Measurements from ENCODE around the gene TBX20.
"Not testable (repeated sequence)": the region's sequence is repeated elsewhere in the genome, so short reads cannot be mapped to it uniquely, and the experiment has no call there.

The TBX20 gene

DNA sequence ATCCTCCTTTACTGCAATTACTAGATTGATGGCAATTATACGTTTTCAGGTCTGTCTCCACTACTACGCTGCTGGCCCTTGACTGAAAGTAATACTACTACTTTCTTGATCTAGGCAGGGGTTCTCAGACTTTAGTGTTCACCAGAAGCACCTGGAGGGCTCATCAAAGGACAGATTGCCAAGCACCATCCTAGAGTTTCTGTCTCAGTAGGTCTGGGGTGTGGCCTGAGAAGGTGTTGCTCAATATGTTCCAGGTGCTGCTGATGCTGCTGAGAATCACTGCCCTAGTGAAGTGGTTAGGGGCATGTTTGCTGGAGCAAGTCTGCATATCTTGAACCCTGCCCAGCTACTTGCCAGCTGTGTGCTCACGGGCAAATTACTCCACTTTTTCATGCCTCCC is 37.9 kb downstream of the TBX20 start:
- FAIRE-seq: not testable (repeated sequence)

DNA sequence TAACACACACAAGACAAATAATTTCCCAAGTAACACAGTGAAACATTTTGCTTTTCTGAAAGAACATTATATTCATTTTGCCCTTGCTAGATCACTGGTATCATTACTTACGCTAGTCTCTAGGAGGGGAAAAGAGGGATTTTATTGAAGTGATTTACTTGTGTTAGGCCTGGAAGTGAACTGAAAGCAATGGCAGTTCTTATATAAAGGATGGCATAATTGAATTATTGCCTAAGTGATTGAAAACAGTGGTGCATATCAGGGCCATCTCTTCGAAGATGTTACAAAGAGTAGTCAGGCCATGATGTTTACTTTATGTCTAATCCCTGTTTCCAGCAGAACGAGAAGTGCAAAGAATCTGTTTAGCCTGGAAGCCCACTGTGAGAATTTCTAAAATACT is 38.8 kb downstream of the TBX20 start:
- FAIRE-seq: not testable (repeated sequence)

DNA sequence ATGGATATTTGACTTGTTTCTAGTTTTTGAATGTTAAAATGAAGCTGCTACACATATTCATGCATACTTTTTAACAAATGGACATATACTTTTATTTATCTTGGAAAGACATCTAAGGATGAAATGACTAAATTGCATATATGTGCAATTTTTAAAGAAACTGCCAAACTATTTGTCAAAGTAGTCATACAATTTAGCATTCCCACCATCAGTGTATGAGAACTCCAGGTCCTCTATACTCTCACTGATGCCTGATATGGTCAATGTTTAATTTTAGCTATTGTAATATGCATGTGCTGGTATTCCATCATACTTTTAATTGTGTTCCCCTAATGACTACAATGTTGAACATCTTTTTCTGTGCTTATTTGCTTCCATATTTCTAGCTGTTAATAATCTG is 47.0 kb downstream of the TBX20 start:
- FAIRE-seq: not testable (repeated sequence)

DNA sequence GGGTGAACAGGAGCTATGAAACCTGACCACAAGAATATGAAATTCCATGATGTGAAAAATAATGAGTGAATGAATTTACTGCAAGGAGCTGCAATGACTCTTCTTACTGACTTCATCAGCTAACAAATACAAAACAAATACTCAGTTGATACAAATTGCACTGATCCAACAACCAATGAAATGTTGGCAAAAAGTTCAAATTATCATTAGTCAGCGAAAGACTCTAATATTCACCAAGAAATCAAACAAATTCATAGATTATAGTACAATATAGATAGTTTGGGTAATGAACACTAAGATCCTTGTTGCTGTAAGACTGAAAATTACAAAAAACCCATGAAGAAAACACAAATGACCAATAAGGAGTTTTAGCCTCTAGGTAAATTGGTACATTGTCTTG is 49.0 kb downstream of the TBX20 start:
- not testable (repeated sequence) for FAIRE-seq

DNA sequence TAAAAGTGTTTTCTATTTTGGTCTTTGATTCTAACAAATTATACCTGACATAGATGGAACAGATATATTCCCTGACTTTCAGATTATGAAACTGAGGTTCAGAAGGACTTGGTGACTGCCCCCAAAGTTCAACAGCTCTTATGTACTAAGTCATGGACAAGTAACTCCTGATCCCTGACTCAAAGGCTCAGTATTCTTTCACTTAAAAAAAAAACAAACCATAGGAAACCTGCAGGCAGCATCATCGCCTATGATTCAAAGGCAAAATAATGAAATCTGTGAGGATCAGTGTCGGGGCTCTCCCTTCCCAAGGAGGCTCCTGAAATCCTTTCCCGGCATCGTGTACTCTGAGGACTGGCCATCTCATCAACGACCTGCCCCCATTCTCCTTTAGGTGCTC is 49.9 kb downstream of the TBX20 start:
- FAIRE-seq: not testable (repeated sequence)

DNA sequence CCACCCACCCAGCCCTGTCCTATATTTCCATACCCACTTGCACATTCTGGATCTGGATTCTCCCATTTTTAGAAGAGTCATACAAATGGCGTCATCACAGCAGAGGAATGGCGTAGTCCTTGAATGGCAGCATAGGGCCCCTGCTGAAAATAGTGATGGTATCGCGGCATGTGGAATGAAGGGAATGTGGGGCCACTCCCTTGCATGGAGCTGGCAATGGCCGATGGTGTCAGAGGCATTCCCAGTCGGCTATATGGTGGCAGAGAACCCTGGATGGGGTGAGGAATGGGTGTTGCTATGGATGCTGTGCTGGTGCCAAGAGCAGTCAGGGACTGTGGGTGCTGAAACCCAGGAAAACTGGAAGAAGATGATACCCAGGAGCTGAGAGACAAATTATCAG is 51.5 kb downstream of the TBX20 start:
- not testable (repeated sequence) for FAIRE-seq

DNA sequence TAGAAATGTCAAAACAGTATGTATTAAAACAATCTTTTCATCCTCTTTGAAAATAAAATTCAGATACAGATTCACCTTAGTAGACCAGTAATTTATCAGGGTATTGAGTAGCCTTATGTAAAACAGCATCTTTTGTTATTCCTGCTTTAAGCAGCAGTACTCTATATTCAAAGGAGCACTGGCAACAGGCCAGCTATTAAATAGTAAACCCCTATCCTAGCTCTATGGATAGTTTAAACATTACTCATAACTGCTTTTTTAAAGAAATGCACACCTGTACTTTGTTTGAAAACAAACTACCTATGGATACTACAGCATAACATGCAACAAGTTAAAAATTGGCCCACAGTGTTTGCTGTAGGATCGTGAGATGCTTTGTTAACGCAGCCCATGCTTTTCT is 53.7 kb downstream of the TBX20 start:
- FAIRE-seq: not testable (repeated sequence)

DNA sequence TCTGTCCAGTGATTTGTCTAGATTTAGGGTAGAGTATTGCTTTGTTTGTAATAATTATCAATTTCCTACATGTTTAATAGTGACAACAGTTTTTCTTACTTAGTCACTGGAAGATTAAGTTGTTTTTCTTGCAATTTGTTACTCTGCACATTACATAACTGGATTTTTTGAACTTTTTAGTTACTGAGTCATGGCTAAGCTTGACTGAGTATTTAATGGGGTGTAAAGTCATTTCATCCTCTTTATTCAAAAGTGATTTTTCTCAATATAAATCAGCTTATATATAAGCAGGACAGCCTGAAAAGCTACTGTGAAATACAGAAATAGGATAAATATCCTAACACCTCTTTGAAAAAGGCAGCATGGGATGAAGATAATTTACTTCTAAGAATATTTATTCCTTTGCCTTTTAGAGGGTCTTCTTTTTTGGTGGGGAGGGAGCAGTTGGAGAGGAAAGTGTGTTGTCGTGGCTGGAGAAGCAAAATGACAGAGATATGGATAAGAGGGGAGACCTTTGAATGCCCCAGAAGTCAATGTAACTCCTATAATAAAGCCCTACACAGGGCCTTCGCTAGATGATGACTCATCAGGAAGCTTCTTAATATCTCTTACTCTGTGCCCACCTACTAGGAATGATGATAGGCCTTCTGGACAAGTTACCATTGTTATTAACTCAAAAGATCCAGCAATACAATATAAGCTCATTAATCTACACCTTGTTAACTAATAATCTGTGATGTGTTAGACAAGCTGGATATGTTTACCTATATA is 55.3 kb downstream of the TBX20 start:
- FAIRE-seq: not testable (repeated sequence)

DNA sequence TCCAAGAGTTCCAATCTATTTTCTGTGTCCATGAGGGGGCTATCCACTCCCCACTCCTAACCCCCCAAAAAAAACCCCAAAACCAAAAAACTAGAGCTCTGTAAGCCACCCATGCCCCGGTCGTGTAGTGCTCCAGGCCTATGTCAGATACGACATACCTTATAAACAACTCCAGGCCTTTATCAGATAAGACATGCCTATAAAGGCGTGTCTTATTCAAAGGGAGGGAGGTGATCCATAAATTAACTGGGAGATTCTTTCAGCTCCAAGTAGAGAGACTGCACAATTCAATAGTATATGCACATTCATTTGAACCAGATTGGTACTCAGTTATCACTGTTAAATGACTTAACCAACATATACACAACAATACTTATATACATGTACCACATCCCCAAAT is 62.3 kb downstream of the TBX20 start:
- FAIRE-seq: not testable (repeated sequence)

DNA sequence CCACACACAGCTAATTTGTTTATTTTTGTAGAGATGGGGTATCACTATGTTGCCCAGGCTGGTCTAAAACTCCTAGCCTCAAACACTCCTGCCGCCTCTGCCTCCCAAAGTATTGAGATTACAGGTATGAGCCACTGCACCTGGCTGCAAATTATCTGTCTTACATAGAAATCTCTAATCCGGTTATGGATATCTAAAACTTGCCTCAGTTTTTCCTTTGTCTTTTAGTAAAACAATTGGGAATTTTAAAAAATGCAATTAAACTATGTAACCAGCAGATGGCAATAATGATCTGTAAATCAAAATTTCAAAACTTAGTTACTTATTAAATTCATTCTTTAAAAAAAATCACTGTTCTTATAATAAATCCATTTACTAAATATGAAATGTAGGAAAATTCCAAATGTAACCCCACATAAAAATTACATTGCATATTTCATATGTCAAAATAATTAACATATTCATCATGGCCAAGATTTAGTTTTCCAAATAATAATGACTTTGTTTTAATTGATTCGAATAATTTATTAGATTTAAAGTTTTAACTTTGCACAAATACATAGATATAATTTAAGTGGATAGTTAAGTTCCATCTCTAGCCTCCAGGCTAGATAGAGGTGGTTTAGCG is 63.6 kb downstream of the TBX20 start:
- FAIRE-seq: peak; percentile 92

DNA sequence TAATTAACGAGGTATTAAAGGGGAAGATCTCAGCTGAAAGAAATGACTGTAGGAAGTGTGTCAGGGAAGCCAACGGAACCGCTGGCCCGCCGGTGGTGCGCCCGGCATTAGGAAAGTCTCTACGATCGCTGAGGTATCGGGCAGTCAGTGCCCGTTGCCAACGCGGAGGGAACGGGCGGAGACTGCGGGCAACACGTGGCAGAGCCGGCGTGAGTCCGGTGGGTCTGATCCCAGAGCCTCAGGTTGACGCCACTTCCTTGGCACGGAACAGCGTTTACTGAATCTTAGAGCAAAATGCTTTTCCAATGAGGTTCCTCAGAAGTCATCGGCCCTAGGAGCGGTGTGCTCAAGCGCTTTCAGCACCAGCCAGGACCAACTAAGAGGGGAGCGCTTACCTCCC is 67.1 kb downstream of the TBX20 start:
- FAIRE-seq: not testable (repeated sequence)

DNA sequence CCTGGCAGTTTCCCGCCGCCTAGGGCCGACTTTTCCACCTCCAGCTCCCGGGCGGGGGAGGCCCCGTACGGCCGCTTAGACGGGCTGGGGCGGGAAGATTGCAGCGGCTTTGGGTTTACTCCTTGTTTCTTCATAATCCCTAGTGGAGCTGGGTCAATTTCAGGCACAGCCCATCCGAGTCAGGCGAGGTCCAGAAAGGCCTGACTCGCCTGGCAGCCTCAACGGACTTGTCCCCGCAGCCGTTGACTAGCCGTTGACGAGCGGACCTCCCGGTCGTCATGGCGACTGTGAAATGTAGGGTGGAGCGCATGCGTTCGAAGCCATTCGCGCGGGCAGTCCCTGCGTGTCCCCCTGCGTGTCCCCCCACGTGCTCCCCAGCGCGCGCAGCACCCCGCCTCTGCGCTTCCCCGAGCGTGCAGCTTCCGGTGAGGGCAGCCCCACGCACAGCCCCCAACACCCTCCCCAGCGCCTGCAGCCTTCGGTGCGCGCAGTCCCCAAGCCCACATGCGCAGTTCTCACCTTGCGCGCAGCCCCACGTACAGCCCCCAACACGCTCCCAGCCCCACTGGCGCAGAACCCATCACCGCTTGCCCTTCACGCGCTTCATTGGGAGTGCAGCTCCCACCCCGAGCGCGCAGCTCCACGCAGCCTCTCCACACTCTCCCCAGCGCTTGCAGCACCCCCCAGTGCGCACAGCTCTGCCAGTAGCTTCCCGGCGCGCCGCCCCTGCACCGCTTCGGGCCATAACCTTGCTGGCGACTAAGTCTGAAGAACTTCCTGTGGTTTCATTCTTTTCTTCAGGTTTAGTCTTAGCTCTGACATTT is 67.8 kb downstream of the TBX20 start:
- no peak for FAIRE-seq

DNA sequence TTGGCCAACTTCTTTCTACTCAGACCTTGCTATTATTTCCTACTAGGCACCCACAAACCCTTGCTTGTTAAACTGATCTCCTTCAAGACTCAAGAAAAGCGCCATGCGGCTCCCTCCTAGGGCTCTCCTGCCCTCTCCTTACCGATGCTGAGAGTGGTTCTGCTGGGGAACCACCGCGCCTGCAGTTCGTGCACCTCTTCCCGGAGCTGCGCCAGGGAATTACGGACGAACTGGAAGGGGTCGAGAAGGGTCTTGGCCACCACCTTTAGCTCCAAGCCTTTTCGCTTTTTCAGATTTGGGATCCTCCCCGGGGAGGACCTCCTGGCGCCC is 68.4 kb downstream of the TBX20 start:
- not testable (repeated sequence) for FAIRE-seq

DNA sequence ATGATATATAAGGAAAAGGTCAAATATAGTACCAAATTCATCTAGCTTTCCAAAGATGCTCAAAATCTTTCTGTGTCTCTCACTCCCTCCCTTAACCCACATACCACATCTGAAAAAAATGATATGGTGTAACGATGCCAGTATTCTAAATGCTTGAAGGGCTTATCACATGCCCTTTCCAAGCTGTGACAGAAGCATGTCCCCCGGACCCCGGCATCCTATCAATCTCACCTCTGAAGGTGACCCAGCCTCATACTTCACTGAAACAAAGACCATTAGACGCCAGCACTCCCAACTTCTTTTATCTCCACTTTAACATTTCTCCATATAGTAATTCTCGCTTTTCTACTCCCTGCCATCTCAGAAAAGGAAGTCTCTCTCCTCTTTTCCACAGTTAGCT is 68.9 kb downstream of the TBX20 start:
- not testable (repeated sequence) for FAIRE-seq

DNA sequence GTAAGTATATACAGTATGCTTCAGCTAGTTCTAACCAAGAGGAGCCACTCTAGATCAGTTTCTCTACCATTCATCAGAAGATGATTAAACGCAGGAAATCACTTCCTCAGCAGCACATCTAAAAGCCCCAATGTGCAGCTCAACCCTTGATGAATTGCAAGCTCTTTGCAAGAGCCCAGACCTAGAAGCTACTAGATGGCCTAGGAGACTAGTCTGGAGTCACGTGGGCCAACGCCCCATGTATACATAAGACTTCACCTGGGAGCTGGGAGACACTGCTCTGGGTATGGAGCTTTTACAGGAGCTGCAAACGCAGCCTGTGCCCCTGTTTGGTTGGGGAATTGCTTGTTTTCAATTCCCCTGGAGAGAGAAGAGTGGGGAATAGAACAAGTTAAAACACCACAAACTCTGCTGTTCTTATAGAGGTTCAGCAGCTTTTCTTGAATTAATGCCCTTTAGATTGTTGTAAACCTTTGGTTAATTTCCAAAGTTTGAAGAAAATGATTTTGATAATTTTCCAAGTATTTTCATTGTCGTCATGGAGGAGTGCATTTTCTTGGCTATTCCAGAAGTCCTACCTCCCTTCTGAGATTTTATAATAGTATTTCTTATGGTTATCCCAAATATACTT is 69.9 kb downstream of the TBX20 start:
- not testable (repeated sequence) for FAIRE-seq

DNA sequence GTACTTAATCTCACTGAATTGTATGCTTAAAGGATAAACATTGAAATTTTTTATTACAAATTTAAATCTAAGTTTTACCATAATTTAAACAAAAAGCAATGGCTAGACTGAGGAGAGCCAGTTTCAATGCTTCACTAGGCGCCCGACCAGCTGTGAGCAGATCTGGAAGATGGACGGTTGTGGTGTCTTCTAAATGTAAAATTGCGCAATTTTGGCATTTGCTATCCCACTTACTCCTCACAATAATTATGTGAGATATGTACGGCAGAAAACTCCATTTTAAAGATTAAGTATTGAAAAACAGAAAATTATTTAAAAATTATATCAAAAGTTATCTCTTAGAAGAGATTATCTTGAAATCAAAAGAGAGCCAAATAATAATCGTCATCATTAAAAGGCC is 73.2 kb downstream of the TBX20 start:
- not testable (repeated sequence) for FAIRE-seq

DNA sequence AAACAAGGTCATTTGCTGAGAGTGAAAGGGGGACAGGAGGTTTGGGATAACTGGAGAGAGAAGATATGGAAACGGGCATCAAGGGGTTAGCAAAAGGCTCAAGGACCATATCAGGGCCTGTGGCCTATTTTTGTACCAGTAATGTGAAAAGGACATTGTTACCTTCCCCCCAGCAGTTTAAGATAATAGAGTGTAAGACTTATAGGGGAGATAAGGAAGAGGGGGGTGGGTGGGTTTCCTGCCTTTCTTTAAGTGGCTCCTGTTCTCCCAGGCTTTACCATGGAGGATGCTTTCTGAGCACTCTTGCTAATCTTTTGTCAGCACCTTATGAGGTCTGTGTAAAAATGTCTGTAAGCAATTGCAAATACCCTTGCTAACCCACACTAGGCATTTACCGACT is 80.7 kb downstream of the TBX20 start:
- FAIRE-seq: not testable (repeated sequence)

DNA sequence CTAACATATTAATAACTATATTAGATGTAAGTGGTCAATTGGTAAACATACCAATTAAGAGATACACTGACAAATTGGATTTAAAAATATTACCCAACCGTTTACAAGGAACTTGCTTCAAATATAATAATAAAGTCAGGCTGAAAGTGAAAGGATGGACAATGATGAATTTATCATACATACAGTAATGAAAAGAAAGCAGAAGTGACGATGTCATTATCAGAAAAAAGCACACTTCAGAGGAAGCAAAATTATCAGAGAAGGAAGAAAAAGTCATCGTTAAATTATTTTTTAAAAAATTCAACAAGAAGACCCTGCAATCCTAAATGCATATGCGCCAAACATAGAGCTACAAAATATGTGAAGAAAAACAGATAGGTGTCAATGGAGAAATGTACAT is 81.8 kb downstream of the TBX20 start:
- not testable (repeated sequence) for FAIRE-seq

DNA sequence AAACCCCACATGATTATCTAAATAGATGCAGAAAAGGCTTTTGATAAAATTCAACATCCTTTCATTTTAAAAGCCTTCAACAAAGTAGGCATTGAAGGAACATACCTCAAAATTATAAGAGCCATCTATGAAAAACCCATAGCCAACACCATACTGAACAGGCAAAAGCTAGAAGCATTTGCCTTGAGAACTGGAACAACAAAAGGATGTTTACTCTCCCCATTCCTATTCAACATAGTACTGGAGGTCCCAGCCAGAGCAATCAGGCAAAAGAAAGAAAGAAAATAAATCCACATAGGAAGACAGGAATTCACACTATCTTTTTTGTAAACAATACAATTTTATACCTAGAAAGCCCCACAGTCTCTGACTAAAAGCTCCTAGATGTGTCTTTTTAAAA is 86.2 kb downstream of the TBX20 start:
- FAIRE-seq: not testable (repeated sequence)

DNA sequence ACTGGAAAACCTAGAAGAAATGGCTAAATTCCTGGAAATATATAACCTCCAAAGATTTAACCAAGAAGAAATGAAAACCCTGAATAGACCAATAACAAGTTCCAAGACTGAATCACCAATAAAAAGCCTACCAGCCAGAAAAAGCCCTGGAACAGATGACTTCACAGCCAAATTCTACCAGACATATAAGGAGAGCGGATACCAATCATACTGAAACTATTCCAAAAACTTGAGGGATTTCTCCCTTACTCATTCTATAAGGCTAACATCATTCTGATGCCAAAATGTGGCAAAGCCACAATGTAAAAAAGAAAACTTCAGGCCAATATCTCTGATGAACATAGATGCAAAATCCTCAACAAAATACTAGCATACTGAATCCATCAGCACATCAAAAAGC is 86.7 kb downstream of the TBX20 start:
- FAIRE-seq: not testable (repeated sequence)

DNA sequence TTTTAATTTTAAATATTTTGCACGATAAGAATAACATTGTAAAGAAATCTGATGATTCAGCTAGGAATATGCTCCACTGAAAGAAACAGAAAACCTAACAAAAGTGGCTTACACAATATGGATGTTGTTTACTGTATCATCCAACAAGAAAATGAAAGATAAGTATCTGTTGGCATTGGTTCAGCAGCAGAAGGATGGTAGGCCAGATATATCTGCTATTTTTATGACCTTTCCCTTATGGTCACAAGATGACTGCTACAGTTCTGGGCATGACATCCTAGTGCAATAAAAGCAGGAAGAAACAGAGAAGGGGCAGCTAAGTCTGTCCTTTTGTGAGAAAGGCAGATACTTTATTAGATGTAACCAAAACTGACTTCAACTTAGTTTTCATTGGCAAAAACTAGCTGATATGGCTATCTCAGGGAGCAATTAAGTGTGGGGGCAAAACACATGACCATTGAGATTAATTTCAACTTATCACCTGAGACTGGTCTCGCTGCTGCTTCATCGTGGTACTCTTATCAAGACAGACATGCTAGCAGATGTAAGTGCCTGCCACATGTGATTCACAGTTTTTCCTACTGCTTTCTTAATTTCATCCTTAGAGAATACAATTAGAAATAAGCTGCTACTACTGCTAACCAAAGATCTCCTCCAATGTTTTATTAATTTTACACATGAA is 92.7 kb downstream of the TBX20 start:
- FAIRE-seq: not testable (repeated sequence)
